ENCODE data around the gene HSF2BP.
"Not testable (repeated sequence)": the region's sequence is repeated elsewhere in the genome, so short reads cannot be mapped to it uniquely, and the experiment has no call there.

The HSF2BP gene

DNA sequence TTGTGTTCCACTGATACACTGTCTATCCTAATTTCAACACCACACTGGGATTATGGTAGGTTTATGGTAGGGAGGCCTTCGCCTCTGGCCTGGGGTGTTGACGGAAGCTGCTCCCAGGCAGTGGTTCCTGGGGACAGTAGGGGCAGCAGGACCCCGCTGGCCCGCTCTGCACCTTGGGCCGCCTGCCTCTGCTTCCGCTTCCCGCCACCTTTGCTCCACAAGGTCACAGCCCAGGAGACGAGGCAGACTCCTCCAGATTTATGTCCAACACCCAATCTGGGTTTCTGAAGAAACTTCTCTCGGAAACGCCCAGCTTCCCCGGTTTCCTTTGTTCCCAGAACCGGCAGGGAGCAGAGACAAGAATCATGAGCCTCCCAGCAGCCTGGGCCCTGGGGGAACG, 155.4 kb downstream of the HSF2BP start:
- not testable (repeated sequence) for H3K27ac ChIP-seq (ENCODE audit: low read depth, low read length); H2BK12ac ChIP-seq (ENCODE audit: low read length); H3K4ac ChIP-seq (ENCODE audit: low read depth, low read length); H4K8ac ChIP-seq (ENCODE audit: low read depth, low read length); H3K4me1 ChIP-seq (ENCODE audit: control insufficient read depth in 1 of 2, insufficient read depth in 2 of 2, low read length in 2 of 2); H2BK120ac ChIP-seq (ENCODE audit: insufficient read depth, low read length, poor library complexity); H3K36me3 ChIP-seq (ENCODE audit: control insufficient read depth in 1 of 2, insufficient read depth in 2 of 2, low read length in 2 of 2); H4K12ac ChIP-seq (ENCODE audit: low read depth, low read length); H3K27me3 ChIP-seq (ENCODE audit: insufficient read depth, low read length); H3K9ac ChIP-seq (ENCODE audit: low read length); H4K91ac ChIP-seq (ENCODE audit: low read depth, low read length); H3K4me3 ChIP-seq (ENCODE audit: low read depth, low read length); H2AK5ac ChIP-seq (ENCODE audit: low read length); H3K23ac ChIP-seq (ENCODE audit: low read length); H2AFZ ChIP-seq (ENCODE audit: insufficient read depth, low read length, poor library complexity); H3K4me2 ChIP-seq (ENCODE audit: low read length); DNase-seq; H3K79me1 ChIP-seq (ENCODE audit: low read length); H2BK5ac ChIP-seq (ENCODE audit: low read depth, low read length, poor library complexity); H3K79me2 ChIP-seq (ENCODE audit: control insufficient read depth, insufficient read depth, low read length, poor library complexity); H3K14ac ChIP-seq (ENCODE audit: low read length); H3K9me3 ChIP-seq (ENCODE audit: insufficient read depth, low read depth, low read length); H3K18ac ChIP-seq (ENCODE audit: low read length)
- no CpG with 5 or more reads among the region's 13 CpGs for WGBS (ENCODE audit: extremely low coverage, insufficient coverage, insufficient read length)

DNA sequence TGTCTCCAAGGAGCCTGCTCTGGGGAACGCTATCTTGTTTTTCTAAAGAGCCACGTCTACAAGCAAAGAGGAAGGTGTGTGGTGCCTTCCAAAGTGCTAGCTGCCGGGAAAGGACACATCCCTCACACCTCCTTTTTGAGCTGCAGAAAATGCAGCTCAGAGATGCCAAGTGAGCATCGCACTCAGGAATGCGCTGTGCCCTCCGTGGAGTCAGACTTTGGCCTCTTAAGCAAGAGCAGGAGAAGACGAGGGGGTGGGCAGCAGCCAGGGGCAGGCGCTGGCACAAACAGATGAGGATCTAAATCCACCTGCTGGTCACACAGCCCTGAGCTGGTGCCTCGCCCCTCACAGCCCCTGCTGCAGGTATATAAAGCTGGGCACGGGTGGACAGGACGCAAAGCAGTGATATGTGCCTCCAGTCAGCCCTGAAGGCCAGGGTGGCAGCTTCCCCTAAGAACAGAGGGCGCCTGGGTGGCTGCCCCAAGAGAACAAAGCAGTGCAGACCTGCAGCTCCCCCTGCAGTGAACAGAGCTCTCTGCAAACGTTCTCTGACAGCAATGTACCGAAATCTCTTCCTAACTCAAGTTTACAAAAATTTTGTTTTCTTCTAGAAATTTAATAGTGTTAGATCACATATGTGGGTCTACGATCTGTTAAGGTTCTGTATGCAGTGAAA, 156.1 kb downstream of the HSF2BP start:
- H3K4ac ChIP-seq (ENCODE audit: low read depth, low read length); H3K36me3 ChIP-seq (ENCODE audit: control insufficient read depth in 1 of 2, insufficient read depth in 2 of 2, low read length in 2 of 2); H2BK120ac ChIP-seq (ENCODE audit: insufficient read depth, low read length, poor library complexity); H2BK5ac ChIP-seq (ENCODE audit: low read depth, low read length, poor library complexity); H3K9me3 ChIP-seq (ENCODE audit: insufficient read depth, low read depth, low read length); H3K27ac ChIP-seq (ENCODE audit: low read depth, low read length); H3K79me1 ChIP-seq (ENCODE audit: low read length); H2AK5ac ChIP-seq (ENCODE audit: low read length); H3K27me3 ChIP-seq (ENCODE audit: insufficient read depth, low read length); H3K23ac ChIP-seq (ENCODE audit: low read length); H3K14ac ChIP-seq (ENCODE audit: low read length); H4K8ac ChIP-seq (ENCODE audit: low read depth, low read length); H3K4me1 ChIP-seq (ENCODE audit: control insufficient read depth in 1 of 2, insufficient read depth in 2 of 2, low read length in 2 of 2); H2BK12ac ChIP-seq (ENCODE audit: low read length); H3K18ac ChIP-seq (ENCODE audit: low read length); H3K79me2 ChIP-seq (ENCODE audit: control insufficient read depth, insufficient read depth, low read length, poor library complexity); H3K4me3 ChIP-seq (ENCODE audit: low read depth, low read length); DNase-seq; H3K4me2 ChIP-seq (ENCODE audit: low read length); H2AFZ ChIP-seq (ENCODE audit: insufficient read depth, low read length, poor library complexity); H4K12ac ChIP-seq (ENCODE audit: low read depth, low read length); H4K91ac ChIP-seq (ENCODE audit: low read depth, low read length); H3K9ac ChIP-seq (ENCODE audit: low read length): not testable (repeated sequence)
- WGBS (ENCODE audit: extremely low coverage, insufficient coverage, insufficient read length) = no CpG with 5 or more reads among the region's 15 CpGs

DNA sequence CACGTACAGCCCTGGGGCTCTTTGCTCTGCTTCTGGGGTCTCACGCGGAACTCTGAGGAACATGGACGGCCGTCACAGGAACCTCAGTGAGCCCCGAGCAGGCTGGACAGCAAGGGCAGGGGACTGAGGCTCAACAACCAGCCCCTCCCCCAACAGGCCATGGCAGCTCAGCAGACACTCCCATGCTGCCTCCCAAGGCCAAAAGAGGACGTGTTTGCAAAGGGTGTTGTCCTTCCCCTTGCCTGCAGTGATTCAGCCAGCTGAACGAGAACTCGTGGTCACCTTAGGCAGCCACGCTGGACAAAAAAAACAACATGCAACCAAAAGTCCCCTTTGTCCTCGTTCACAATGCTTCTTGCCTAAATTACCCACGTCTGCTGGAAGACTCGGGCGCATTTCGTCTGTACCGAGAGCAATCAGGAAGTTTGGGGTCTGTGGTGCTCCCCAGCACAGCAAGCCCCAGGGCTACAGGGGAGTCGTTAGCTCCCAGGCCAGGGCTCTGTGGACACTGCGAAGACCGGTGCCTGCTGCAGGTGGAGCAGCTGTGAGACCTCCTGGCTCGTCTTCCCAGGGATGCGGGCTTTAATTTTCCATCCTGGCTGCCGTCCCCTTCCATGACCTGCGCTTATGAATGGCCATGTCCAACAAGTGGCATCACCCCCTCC, 156.7 kb downstream of the HSF2BP start:
- not testable (repeated sequence) for H4K91ac ChIP-seq (ENCODE audit: low read depth, low read length); DNase-seq; H3K4me3 ChIP-seq (ENCODE audit: low read depth, low read length); H3K36me3 ChIP-seq (ENCODE audit: control insufficient read depth in 1 of 2, insufficient read depth in 2 of 2, low read length in 2 of 2); H4K8ac ChIP-seq (ENCODE audit: low read depth, low read length); H3K79me1 ChIP-seq (ENCODE audit: low read length); H3K4me1 ChIP-seq (ENCODE audit: control insufficient read depth in 1 of 2, insufficient read depth in 2 of 2, low read length in 2 of 2); H3K14ac ChIP-seq (ENCODE audit: low read length); H3K79me2 ChIP-seq (ENCODE audit: control insufficient read depth, insufficient read depth, low read length, poor library complexity); H3K23ac ChIP-seq (ENCODE audit: low read length); H2BK120ac ChIP-seq (ENCODE audit: insufficient read depth, low read length, poor library complexity); H3K9me3 ChIP-seq (ENCODE audit: insufficient read depth, low read depth, low read length); H2AFZ ChIP-seq (ENCODE audit: insufficient read depth, low read length, poor library complexity); H3K4me2 ChIP-seq (ENCODE audit: low read length); H3K4ac ChIP-seq (ENCODE audit: low read depth, low read length); H3K27me3 ChIP-seq (ENCODE audit: insufficient read depth, low read length); H4K12ac ChIP-seq (ENCODE audit: low read depth, low read length); H2BK5ac ChIP-seq (ENCODE audit: low read depth, low read length, poor library complexity); H2AK5ac ChIP-seq (ENCODE audit: low read length); H3K9ac ChIP-seq (ENCODE audit: low read length); H3K18ac ChIP-seq (ENCODE audit: low read length); H2BK12ac ChIP-seq (ENCODE audit: low read length); H3K27ac ChIP-seq (ENCODE audit: low read depth, low read length)
- no CpG with 5 or more reads among the region's 23 CpGs for WGBS (ENCODE audit: extremely low coverage, insufficient coverage, insufficient read length)

DNA sequence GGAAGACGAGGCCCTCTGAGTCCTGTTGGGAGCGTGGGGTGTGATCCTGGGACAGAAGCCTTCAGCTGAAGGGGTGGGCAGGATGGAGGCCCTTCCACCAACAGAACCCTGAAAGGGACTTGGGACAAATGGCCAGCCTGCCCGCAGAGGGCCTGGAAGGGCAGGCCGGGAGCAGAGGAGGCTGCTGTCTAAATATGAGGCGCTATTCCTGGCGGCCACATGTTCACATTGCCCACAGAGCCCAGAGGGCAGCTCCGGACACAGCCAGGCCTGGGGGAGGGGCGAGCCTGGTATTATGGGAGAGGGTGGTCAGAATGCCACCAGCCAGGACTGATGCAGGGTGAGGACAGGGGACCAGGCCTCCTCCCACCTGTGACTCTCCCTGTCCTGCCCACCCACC, 160.4 kb downstream of the HSF2BP start:
- H3K79me2 ChIP-seq (ENCODE audit: control insufficient read depth, insufficient read depth, low read length, poor library complexity); H2BK120ac ChIP-seq (ENCODE audit: insufficient read depth, low read length, poor library complexity); H3K4me3 ChIP-seq (ENCODE audit: low read depth, low read length); H4K12ac ChIP-seq (ENCODE audit: low read depth, low read length); H3K9ac ChIP-seq (ENCODE audit: low read length); H2BK5ac ChIP-seq (ENCODE audit: low read depth, low read length, poor library complexity); H4K91ac ChIP-seq (ENCODE audit: low read depth, low read length); H3K79me1 ChIP-seq (ENCODE audit: low read length); H3K4ac ChIP-seq (ENCODE audit: low read depth, low read length); H4K8ac ChIP-seq (ENCODE audit: low read depth, low read length); H3K36me3 ChIP-seq (ENCODE audit: control insufficient read depth in 1 of 2, insufficient read depth in 2 of 2, low read length in 2 of 2); H3K27ac ChIP-seq (ENCODE audit: low read depth, low read length); H2AK5ac ChIP-seq (ENCODE audit: low read length); H3K18ac ChIP-seq (ENCODE audit: low read length); H2AFZ ChIP-seq (ENCODE audit: insufficient read depth, low read length, poor library complexity); H3K23ac ChIP-seq (ENCODE audit: low read length); DNase-seq; H3K14ac ChIP-seq (ENCODE audit: low read length); H3K4me1 ChIP-seq (ENCODE audit: control insufficient read depth in 1 of 2, insufficient read depth in 2 of 2, low read length in 2 of 2); H3K27me3 ChIP-seq (ENCODE audit: insufficient read depth, low read length); H3K9me3 ChIP-seq (ENCODE audit: insufficient read depth, low read depth, low read length); H3K4me2 ChIP-seq (ENCODE audit: low read length); H2BK12ac ChIP-seq (ENCODE audit: low read length): not testable (repeated sequence)
- no CpG with 5 or more reads among the region's 8 CpGs for WGBS (ENCODE audit: extremely low coverage, insufficient coverage, insufficient read length)
